Ishikawa (cell line): Measurements from ENCODE around the gene HOXA11.
A peak's percentile ranks its signal among the peaks of the same experiment; 100 is the strongest.

ENCODE experiments used
- CEBPB ChIP-seq: IDR thresholded peaks from 2 replicates; pipeline ENCODE4 v1.6.1; 2012
- CREB1 ChIP-seq: IDR thresholded peaks from 2 replicates; pipeline ENCODE4 v1.6.1; 2012; ENCODE audit warnings: low read depth
- EGR1 ChIP-seq: IDR thresholded peaks from 2 replicates; pipeline ENCODE4 v1.6.1; 2012
- EP300 ChIP-seq: IDR thresholded peaks from 2 replicates; pipeline ENCODE4 v1.6.1; 2012; ENCODE audit warnings: borderline replicate concordance
- FOXM1 ChIP-seq: IDR thresholded peaks from 2 replicates; pipeline ENCODE4 v1.6.1; 2012; ENCODE audit warnings: low read depth, borderline replicate concordance
- MAX ChIP-seq: IDR thresholded peaks from 2 replicates; pipeline ENCODE4 v1.6.1; 2012
- NFIC ChIP-seq: IDR thresholded peaks from 2 replicates; pipeline ENCODE4 v1.6.1; 2012
- RAD21 ChIP-seq: IDR thresholded peaks from 2 replicates; pipeline ENCODE4 v1.6.1; 2012; ENCODE audit warnings: low read depth
- REST ChIP-seq: IDR thresholded peaks from 2 replicates; pipeline ENCODE4 v1.6.1; 2012; ENCODE audit warnings: low read depth, mild to moderate bottlenecking
- TAF1 ChIP-seq: IDR thresholded peaks from 2 replicates; pipeline ENCODE4 v1.6.1; 2012; ENCODE audit warnings: low read depth, mild to moderate bottlenecking
- TCF12 ChIP-seq: IDR thresholded peaks from 2 replicates; pipeline ENCODE4 v1.6.1; 2012; ENCODE audit warnings: low read depth
- TEAD4 ChIP-seq: IDR thresholded peaks from 2 replicates; pipeline ENCODE4 v1.6.1; 2012
- YY1 ChIP-seq: IDR thresholded peaks from 2 replicates; pipeline ENCODE4 v1.6.1; 2012; ENCODE audit warnings: low read depth
- ZBTB7A ChIP-seq: IDR thresholded peaks from 2 replicates; pipeline ENCODE4 v1.6.1; 2012; ENCODE audit warnings: low read depth
- TF ChIP-seq, protein P1 (sequence below): IDR thresholded peaks from 2 replicates; pipeline ENCODE4 v1.6.1; 2012

HOXA11 gene

DNA sequence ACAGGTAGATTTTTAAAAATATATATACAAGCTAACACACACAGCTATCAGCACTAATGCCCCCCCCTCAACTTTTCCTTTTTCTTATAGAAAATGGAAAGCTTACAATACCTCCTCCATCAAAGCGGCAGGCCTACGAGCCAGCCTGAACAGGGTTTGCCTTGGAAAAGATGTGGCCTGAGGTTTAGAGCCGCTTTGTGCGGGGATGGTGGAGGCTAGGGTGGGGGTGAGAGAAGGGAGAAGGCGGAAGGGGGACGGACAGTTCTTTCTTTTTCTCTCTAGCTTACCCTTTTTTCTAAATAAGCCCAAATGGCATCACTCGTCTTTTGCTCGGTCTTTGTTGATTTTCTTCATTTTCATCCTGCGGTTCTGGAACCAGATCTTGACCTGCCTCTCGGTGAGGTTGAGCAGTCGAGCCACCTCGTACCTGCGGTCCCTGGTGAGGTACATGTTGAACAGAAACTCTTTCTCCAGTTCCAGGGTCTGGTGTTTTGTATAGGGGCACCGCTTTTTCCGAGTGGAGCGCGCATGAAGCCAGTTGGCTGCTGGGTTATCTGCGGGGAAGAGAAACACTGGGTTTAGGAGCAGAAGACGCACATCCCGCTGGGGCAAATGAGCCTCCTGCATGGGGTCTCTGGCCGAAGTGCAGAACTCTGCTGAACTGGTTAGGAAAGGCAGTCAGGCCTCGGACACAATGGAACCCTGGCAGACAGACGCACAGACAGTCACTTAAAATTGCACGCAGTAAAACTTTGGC, 21.6 kb downstream of the HOXA11 start:
- no peak for TF ChIP-seq CEBPB
- TF ChIP-seq MAX, result no peak
- no peak for TF ChIP-seq TCF12
- TF ChIP-seq ZBTB7A, result no peak
- TF ChIP-seq, protein P1, sequence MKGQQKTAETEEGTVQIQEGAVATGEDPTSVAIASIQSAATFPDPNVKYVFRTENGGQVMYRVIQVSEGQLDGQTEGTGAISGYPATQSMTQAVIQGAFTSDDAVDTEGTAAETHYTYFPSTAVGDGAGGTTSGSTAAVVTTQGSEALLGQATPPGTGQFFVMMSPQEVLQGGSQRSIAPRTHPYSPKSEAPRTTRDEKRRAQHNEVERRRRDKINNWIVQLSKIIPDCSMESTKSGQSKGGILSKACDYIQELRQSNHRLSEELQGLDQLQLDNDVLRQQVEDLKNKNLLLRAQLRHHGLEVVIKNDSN, result no peak
- no peak for TF ChIP-seq TEAD4
- TF ChIP-seq NFIC, result no peak
- no peak for TF ChIP-seq REST
- TF ChIP-seq EGR1, result no peak
- TF ChIP-seq CREB1, result no peak
- no peak for TF ChIP-seq TAF1
- no peak for TF ChIP-seq RAD21
- TF ChIP-seq EP300, result no peak

DNA sequence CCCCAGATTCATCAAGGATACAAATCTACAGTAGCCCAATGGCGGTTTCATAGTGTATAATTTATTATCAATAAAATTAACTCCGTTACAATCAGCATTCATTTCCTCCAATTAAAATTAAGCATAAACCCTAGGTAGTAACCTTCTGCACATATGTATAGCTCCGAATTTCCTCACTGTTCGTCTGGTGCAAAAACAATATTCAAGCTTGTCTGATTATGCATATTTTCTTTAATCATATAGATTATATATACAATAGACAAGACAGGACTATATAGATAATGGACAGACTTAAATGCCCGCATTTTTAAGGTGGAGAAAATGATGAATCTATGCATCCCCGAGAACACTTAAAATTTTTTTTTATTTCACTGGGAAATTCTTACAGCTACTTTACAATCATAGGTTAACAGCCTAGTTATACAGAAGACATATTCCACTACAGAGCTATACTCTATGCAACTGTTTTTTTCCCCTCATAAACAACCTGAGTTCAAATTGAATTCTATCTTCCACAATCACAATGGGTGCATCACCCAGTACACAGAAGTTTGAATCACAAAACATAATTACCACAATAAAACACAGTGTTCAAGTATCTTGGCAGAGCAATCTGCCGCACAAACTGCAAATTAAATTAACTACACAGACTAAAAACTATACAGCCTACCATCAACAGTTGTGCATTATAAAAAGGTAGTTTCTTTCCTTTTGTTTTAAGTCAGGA, 22.3 kb downstream of the HOXA11 start:
- TF ChIP-seq FOXM1 (no peak), TAF1 (no peak), MAX (no peak), CEBPB (no peak), TEAD4 (no peak), RAD21 (no peak), NFIC (no peak), YY1 (no peak), ZBTB7A (no peak), REST (no peak), TCF12 (no peak), CREB1 (no peak), EGR1 (no peak)
- TF ChIP-seq, protein P1, result no peak

- TF ChIP-seq EGR1 (no peak), CREB1 (no peak), TEAD4 (no peak)
Observed at GRCh38 chr7:27161721-27162560, 23.1 kb downstream of the HOXA11 start.

DNA sequence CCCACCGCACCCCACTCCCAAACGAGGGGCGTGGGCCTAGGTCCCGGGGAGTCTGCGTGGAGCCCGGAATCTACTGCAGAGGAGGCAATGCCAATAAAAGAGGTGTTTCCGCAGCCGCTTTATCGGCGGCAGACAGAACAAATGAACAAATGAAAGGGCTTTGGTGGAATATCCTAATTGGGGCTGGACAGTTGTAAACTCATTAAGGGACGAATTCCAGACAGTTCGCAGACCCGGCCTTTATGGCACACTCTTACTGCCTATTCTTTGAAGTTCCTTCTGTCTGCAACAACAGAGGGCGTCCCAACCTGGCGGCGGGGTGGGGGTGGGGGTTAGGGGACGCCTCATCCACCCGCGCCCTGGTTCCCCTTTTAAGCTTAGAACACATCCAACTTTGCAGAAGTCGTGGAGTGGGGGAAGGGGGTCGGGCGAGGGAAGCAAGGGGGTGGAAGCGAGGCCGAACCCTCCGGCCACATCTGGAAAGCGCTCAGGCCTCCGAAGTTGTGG, 23.8 kb downstream of the HOXA11 start:
- peak; percentile 99 for TF ChIP-seq ZBTB7A
- no peak for TF ChIP-seq TEAD4
- TF ChIP-seq REST, result no peak
